ENCODE measurements around the gene ITGA7.

The ITGA7 gene, protein sequence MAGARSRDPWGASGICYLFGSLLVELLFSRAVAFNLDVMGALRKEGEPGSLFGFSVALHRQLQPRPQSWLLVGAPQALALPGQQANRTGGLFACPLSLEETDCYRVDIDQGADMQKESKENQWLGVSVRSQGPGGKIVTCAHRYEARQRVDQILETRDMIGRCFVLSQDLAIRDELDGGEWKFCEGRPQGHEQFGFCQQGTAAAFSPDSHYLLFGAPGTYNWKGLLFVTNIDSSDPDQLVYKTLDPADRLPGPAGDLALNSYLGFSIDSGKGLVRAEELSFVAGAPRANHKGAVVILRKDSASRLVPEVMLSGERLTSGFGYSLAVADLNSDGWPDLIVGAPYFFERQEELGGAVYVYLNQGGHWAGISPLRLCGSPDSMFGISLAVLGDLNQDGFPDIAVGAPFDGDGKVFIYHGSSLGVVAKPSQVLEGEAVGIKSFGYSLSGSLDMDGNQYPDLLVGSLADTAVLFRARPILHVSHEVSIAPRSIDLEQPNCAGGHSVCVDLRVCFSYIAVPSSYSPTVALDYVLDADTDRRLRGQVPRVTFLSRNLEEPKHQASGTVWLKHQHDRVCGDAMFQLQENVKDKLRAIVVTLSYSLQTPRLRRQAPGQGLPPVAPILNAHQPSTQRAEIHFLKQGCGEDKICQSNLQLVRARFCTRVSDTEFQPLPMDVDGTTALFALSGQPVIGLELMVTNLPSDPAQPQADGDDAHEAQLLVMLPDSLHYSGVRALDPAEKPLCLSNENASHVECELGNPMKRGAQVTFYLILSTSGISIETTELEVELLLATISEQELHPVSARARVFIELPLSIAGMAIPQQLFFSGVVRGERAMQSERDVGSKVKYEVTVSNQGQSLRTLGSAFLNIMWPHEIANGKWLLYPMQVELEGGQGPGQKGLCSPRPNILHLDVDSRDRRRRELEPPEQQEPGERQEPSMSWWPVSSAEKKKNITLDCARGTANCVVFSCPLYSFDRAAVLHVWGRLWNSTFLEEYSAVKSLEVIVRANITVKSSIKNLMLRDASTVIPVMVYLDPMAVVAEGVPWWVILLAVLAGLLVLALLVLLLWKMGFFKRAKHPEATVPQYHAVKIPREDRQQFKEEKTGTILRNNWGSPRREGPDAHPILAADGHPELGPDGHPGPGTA

DNA sequence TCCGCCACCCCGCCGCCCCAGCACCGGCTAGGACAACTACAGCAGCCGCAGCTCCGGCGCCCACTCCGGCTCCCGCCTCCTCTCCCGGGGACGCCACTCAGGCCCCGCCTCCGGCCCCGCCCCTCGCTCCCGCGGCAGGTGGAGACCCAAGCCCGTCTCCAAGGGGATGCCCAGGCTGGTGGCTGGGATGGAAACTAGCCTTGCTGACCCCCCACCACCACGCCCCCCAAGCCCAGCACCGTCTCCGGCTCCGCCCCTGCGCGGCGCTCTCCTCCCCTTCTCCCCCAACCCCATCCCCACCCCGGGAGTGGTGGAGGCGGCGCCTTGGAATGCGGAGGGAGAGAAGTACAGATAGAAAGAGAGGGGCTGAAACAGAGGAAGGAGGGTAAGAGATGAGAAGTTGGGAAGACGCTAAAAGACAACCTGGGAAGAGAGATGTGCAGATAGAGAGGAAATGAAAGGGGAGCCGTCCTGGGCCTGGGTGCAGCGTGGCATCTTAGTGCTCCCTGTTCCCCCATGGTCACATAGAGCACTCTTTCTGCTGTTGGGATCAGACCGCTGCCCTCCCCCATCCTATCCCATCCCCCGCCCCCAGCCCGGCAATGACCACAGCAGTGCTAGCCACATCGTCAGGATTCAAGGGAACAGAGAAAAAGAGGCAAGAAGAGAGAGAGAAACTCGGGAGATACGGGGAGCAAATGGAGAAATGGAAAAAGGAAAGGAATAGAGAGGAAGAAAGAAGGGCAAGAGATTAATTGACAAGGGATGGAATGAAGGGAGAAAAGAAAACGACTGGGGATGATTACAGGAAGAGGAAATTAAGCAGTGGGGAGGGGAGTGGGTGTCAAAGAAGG lies at the start of gene ITGA7:
ITGA7 (minus strand) TSS at position 64 of the 854 bp plus-strand sequence. CDS start 222 bp downstream, outside the sequence.
- peak; percentile 75 to 92 (median 82) for DNase-seq

DNA sequence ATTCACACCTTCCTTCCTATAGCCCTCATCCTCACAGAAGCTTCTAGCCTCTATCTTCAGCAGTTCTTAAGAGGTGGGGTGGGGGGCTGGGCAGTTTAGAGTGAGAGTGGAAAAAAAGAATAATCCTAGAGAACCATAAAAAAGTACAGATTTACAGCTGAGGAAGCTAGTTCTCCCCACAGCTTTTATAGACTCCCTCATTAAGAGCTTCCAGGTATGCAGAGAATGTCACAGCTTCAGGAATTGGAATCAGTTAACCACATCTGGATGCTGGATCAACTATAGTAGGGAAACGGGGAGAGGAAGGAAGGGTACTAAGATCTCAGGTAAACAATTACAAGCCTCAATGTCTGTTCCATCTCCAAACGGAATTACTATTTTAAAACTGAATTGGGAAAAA lies 47.5 kb upstream of the ITGA7 start:
- DNase-seq, result no peak

DNA sequence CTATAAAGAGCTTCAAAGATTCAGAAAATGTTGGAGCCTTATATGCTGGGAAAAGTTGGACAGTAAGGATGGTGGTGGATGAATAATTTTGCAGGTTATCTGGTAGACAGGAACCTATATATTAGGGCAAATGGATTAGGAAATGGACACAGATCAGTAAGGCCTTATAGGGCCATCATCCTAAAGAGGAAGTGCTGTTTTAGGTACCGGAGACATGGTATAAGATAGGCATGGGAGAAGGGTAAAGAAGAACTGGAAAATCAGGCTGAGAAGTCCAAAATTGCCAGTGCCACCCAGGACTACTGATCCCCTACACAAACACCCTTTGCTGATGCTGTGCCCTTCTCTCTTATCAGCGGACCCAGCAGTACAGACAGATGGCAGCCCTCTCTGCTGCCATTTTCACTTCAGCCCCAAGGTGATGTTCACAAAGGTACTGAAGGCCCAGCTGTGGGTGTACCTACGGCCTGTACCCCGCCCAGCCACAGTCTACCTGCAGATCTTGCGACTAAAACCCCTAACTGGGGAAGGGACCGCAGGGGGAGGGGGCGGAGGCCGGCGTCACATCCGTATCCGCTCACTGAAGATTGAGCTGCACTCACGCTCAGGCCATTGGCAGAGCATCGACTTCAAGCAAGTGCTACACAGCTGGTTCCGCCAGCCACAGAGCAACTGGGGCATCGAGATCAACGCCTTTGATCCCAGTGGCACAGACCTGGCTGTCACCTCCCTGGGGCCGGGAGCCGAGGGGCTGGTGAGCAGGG lies 40.7 kb upstream of the ITGA7 start:
- no peak for DNase-seq

DNA sequence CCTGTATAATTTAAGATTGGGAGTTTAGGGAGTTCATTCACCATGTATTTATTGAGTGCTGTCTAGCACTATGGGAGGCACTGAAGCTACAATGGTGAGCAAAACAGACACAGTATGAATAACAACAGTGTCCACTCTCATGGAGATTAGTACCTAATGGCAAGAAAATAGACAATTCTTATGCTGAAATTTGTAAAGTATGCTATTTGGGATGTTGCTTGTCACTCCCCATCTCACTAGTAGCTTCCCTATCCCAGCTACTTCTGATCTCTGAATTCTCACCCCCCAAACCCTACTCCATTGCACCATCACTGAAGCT lies 39.2 kb upstream of the ITGA7 start:
- no peak for DNase-seq

DNA sequence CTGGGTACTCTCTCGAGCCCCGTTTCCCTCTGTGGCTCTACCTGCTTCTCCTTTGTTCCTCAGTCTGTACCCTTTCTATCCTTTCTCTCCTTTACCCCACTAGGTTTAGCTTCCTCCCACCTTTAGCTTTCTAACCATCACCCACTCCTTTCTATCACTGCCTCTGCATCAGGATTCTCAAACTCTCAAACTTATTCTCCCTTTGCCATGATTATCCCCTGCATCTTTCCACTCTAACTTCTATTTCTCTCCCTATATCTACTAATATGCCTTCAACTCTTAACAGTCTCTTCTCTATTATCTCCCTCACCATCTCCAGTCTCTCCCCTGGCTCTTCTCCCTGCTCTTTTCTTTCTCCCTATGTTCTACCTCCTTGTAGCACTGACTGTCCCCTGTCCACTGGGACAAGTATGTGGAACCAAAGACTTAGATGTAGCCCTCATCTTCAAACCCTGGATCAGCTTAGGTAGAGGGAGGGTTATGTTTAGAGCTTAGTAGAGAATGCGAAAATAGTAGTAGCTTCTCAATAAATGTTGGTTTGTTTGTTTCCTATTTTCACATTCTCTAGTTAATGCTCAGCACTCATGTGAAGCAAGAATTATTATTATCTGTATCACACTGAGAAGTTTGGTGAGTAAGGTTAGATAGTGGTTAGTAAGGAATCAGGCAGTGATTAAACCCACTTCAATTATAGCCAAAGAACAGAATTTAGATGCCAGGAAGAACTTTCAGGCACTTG lies 38.6 kb upstream of the ITGA7 start:
- DNase-seq, result no peak

DNA sequence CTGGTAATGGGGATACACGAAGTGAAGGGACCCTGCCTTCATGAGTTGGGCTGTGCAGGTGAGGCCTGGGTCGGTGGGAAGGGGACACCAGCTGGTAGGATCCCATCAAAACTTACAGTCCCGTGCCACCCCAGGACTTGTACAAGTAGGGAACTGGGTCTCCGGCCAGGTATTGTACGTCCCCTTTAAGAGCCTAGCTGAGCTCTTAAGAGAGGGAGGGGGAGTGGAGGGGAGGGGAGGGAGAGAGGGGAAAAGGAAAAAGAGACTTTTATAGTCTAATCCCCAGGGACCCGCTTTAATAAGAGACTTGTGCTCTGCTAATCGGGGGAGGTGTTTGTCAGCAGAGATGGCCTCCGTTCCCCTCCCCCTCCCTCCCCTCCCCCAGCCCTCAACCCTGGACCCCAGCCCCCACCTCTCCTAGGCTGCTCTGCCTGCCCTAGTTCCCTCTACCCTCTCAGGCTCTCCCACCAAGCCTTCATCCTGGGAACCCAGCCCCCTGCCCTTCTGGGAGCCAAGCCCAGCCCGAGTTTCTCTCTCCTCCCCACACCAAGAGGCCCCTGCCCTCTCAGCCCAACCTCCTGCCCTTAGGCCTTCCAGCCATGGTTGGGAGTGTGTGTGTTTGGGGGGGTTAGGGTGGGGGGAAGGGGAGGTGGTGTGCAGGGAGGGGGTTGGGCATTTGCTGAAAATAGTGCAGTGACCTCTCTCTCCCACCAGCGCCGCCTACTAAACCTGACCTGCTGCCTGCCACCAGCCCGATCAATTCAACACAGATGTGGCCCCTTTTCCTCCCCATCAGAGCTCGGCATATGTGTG lies 37.9 kb upstream of the ITGA7 start:
- peak; percentile 75 to 91 (median 86) for DNase-seq

DNA sequence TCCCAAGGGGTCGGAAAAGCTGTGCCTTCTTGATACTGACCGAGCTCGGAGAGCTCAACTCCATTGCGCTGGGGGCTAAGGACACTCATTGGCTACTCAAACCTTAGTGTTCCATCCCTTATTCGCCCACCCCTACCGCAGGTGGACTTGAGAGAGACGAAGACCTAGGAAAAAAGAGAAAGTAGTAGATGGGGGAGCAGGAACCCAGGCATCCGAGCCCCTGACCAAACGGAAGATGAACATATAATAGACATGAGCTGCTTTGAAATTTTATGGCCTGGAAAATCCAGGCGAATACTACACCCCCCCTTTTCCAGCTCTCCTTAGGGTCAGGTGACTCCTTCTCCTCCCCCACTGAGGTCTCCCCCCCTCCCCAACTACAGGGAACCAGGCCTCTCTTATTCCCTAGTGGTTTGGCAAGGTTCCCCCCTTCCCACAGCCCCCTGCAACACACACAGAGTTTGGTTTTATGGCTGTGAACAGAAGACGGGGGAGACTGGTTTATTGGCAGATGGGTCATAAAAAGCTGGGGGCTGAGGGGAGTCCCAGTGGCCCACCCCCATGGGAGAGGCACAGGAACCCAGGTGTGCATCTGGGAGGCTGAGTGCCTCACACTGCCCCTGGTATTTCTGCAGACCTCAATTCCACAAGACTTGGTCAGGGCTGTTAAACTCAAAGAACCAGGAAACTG lies 36.8 kb upstream of the ITGA7 start:
- peak in 2 of 3 experiments; percentile 31 to 53 for DNase-seq

DNA sequence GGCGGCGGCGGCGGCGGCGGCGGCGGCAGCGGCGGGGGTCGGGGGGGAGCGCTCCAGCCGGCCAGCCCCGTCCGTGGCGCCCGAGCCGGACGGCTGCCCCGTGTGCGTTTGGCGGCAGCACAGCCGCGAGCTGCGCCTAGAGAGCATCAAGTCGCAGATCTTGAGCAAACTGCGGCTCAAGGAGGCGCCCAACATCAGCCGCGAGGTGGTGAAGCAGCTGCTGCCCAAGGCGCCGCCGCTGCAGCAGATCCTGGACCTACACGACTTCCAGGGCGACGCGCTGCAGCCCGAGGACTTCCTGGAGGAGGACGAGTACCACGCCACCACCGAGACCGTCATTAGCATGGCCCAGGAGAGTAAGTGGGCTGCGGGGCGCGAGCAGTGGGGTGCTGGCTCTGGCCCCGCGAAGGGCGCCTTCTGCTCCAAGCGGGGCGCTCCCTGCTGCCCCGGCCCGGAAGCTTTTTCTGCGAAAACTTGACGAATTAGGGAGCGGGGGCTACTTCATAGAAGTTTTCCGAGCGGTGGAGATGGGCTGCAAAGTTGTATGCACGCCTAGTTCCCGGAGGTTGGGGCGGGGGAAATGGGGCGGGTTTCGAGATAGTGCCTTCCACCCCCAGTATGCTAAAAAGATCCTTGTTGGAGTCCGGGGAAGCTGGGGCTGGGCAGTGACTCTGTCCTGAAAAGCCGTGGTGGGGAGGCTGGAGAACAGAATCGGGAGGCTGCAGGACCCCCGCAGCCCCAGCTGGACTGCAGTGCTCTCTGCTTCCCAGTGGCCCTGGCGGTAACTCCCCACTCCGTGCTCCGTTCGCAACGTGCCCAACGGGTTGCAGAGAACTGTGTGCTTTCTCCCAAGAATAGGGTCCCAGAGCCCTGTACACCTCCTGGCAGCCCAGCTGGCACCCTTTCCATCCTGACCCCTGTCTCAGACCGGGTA lies 36.0 kb upstream of the ITGA7 start:
- peak; percentile 63 to 80 (median 75) for DNase-seq

DNA sequence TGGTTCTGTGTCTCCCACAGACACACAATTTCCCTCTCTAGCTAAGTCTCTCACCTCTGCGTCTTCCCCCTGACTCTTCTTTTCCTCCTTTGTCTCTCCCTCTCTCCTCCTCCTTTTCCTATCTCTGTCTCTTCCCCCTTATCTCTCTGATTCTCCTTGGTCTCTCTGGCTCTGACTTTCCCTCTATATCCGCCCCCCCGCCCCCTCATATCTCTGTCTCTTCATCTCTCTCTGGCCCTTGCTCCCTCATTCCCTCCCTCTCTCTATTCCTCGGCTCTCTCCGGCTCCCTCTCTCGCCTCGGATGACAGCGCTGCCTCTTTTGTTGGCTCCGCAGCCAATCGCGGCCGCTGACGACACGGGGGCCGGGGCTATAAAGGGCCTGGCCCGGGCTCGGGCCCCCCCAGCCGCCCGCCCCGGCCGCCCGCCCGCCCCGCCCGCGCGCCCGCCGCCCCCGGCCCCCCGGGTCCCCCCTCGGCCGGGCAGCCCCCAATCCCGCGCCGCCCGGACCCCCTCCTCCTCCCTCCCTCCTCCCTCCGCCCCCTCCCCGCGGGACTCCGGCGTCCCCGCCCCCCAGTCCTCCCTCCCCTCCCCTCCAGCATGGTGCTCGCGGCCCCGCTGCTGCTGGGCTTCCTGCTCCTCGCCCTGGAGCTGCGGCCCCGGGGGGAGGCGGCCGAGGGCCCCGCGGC lies 35.2 kb upstream of the ITGA7 start, which contains the start of gene GDF11:
GDF11 (plus strand) TSS at position 404 of the 687 bp plus-strand sequence; CDS start at position 599, 195 bp downstream.
- DNase-seq, result peak; percentile 82 to 90 (median 90)

DNA sequence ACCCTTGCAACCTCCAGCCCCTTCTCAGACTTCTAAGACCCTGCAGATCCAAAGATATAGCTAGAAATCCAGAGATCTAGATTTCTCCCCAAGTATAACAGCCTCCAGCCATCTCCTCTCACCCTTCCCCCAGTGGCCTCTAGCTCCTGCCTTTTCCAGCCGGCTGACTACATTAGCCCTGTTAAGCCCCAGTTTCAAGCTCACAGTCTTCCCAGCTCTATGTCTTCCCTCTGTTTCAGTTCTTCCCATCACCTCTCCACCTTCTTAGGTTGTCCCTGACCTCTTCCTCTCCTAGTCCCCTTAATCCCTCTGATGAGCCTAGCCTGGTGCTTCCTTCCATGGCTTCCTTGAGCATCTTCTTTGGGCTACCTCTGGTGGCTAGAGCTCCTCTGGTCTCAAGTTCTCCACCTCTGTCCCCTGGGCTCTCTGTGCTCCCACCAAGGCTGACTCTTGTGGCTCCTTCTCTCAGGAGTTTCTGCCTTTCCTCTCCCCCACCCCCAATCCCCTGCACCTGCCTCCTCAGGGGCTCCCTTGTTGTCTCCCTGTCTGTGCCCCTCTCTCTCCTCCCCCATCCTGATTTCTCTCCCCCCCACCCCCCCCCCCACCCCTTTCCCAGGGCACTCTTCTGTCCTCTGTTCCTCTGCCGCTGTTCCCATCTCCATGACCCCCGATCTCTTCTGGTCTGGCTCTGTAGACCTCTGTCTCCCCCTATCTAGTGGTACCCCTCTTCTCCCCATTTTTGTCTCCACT lies 34.4 kb upstream of the ITGA7 start:
- peak in 1 of 3 experiments; percentile 52 for DNase-seq

DNA sequence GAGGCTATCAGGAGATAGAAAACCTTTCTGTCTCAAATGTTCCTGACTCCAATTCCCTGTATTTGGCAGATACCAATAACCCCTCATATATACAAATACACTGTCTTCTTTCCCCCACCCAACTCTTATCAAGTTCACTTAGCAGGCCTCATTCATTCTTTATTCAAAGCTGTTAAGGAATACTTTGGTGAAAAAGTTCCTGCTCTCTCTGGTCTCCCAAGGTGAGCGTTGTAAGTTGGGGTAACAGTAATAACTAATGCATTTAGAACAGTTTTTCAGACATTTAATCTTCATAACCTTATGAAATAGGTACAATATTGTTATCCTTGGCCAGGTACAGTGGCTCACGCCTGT lies 31.3 kb upstream of the ITGA7 start:
- DNase-seq, result no peak

DNA sequence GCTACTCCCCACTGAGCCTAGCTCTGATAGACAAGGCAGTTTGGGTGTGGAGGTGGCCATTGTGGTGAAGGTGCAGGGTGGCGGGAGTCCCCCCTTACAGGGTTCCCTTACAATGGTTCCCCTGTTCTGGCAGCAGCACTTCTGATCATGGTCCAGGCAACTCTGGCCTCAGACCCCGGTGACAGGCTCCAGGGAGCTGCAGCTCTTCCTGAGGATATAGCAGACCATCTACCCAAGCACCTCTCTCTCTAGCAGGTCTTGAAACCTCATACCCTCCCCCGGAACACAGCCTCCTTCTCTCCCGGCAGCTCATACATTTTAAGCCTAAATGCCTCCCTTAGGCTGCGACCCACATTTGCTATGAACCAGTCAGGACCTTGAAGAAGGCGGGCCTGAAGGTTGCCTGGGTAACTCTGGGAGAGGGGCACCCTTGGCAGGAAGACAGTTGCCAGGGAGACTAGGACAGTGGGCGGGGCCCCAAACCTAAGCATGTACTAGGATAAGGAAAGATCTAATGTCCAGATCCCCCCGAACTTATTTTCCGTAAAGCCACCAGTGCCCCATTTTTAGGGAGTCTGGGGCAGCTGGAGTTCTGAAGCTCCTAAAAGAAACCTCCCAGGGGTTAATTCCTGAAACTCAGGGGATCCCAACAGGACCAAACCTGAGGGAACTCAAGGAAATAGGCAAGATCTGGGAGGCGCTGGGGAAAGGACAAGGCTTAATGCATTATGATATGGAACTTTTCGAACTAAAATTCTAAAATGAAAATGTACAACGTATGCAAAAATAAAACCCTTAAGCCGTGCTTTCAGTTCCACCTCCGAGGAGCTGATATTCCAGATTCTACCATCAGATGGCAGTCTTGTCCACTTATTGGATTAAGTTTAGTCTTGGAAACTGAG lies 30.7 kb upstream of the ITGA7 start:
- peak; percentile 84 to 98 (median 94) for DNase-seq

DNA sequence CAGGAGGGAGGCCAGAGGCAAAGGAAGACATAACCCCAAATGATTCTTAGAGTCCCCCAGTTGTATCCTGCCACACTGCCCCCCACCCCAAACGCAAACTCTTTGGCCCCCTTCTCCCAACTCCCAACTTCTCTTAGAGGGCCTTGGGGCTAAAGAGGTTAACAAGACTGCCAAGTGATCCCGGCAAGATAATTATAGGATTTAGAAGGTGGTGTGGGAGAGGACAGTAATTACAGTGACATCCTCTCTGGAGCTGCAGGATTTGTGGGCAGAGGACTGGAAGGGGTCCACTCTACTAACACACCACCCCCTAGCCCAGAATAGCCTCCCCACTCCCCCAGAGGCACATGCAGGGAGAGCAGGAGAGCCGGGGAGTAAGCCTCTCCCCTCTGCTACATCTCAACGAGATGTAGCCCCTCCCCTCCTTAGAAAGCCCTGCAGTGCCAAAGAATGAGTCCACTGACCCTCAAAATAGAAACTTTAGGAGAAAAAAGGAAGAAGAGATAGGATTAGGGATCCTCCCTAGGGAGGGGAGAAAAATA lies 29.9 kb upstream of the ITGA7 start:
- peak in 2 of 3 experiments; percentile 63 to 76 for DNase-seq

DNA sequence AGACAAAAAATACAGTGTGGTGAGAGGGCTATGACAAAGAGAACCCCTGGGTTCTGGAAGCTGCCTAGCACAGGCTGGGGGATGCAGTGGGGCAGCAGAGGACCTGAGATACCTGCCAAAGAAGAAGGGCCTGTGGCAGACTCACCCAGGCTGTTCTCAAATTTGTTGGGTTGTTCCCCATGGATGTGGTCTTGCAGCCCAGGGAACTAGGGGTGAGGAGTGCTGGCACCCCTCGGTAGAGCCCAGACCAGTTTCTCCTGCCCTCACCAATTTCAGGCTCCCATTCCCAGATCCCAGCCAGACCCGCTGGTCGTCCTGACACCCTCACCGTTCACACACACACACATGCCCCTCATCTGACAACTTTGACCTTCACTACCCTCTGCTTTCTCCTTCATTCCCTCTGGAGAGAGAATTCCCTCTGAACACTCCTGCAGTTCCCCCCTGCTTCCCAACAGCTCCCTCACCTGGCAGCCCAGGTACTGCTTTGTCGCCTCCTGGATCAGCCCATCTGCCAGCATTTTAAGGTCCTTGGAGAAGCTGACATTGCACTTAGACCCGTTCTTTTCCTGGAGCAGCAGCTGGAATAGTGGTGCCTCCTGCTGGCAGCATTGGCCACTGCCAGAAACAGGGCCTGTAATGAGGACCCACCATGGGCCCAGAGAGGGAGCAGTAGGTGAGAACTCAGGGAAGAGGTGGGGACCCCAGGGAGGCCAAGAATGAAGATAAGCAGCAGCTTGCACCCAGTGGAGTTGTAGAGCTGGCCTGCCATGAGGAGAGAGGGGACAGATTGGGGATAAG lies 29.3 kb upstream of the ITGA7 start:
- peak; percentile 54 to 78 (median 75) for DNase-seq
